Measurements from ENCODE around the gene SNX2.

The SNX2 gene

DNA sequence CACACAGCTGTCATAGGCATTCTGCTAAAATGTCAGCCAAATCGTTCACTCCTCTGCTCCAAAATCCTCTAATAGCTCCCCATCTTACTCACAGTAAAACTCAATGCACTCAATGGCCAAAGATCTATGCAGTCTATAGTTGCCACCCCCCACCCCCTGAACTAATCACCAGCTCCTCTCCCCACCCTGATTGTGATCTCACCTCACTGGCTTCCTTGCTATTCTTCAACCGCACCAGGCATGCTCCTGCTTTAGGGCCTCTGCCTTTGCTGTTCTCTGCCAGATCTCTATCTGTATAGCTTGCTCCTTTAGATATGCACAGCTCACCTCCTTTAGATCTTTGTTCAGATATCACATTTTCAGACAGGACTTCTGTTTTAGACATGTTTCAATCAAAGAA lies 33.2 kb upstream of the SNX2 start:
- TF ChIP-seq, protein P1, sequence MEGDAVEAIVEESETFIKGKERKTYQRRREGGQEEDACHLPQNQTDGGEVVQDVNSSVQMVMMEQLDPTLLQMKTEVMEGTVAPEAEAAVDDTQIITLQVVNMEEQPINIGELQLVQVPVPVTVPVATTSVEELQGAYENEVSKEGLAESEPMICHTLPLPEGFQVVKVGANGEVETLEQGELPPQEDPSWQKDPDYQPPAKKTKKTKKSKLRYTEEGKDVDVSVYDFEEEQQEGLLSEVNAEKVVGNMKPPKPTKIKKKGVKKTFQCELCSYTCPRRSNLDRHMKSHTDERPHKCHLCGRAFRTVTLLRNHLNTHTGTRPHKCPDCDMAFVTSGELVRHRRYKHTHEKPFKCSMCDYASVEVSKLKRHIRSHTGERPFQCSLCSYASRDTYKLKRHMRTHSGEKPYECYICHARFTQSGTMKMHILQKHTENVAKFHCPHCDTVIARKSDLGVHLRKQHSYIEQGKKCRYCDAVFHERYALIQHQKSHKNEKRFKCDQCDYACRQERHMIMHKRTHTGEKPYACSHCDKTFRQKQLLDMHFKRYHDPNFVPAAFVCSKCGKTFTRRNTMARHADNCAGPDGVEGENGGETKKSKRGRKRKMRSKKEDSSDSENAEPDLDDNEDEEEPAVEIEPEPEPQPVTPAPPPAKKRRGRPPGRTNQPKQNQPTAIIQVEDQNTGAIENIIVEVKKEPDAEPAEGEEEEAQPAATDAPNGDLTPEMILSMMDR (conservative IDR thresholded peaks at IDR 0.05; ENCODE audit: low read depth, low read length): no peak
- no peak overlapping the region for H3K4me3 ChIP-seq (ENCODE audit: low read depth, low read length)
- DNase-seq (ENCODE audit: low read depth): peak; percentile 20

DNA sequence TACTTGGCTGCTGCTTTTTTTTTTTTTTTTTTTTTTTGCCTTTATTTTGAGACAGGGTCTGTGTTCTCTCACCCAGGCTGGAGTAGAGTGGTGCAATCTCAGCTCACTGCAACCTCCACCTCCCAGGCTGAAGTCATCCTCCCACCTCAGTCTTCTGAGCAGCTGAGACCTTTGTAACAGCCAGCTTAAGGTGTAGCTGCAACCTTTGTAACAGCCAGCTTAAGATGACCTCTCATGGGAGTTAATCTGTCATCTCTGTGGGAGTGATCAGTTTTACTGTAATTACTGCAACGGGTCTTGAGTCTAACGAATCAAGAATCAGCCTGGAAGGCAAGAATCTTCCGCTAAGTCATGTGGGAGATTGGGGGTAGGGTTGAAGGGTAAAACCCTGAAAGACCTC lies 31.6 kb upstream of the SNX2 start:
- H3K4me3 ChIP-seq (ENCODE audit: low read depth, low read length): no peak overlapping the region
- DNase-seq (ENCODE audit: low read depth): no peak
- TF ChIP-seq, protein P1 (conservative IDR thresholded peaks at IDR 0.05; ENCODE audit: low read depth, low read length): no peak

DNA sequence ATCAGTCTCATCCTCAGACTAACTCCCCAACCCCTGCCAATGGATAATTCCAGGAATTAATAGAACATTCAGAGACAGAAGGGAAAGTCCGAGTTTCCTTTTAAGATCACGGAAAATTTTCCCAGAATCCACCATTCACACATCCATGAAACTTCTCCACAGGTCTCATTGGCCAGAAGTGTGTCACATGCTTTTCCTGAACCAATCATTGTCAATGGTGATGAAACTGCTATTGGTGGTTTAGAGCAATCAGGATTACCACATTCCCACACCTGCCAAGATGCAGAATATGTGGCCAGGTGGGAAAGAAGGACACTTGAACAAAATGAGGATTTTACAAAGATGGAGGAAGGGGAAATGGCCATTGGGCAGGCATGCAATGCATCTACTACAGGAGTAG lies 29.3 kb upstream of the SNX2 start:
- H3K4me3 ChIP-seq (ENCODE audit: low read depth, low read length): no peak overlapping the region
- no peak for DNase-seq (ENCODE audit: low read depth)
- TF ChIP-seq, protein P1 (conservative IDR thresholded peaks at IDR 0.05; ENCODE audit: low read depth, low read length): no peak

DNA sequence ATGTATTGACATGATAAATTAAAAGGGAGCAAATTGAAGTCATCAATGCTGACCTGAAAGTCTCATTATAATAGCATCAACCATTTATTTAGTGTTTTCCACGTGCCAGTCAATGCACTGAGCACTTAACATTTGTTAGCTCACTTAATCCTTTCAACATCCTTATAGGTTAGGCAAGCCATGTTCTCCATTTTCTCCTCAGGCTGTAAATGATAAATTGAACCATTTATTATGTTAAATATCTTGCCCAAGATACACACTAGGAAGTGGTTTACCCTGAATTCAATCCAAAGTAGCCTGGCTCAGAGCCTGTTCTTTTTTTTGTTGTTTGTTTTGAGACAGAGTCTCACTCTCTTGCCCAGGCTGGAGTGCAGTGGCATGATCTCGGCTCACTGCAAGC lies 25.0 kb upstream of the SNX2 start:
- TF ChIP-seq, protein P1 (conservative IDR thresholded peaks at IDR 0.05; ENCODE audit: low read depth, low read length): no peak
- no peak for DNase-seq (ENCODE audit: low read depth)
- H3K4me3 ChIP-seq (ENCODE audit: low read depth, low read length): no peak overlapping the region

DNA sequence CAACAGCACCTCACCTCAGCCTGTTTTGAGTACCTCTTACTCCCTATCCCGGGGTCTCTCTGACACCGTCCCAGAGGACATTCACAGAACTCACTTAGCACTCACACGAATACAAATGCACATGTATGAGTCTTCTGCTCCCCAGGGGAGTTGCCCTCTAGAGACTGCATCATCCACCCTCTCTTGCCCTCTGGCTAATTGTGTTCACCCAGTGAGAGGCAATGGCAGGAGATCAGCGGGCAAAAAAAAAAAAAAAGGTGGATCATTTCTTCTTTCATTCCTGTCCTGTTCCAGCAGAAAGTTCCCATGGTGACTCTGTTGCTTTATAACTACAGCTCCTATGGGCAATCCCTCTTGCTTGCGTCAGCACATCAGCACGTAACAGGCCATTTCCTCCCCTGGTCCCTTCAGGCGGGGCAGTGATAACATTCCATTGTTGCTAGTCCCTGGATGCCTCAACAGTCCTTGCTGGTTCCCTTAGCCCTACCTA lies 23.5 kb upstream of the SNX2 start:
- TF ChIP-seq, protein P1 (conservative IDR thresholded peaks at IDR 0.05; ENCODE audit: low read depth, low read length): no peak
- H3K4me3 ChIP-seq (ENCODE audit: low read depth, low read length): no peak overlapping the region
- DNase-seq (ENCODE audit: low read depth): peak; percentile 82

DNA sequence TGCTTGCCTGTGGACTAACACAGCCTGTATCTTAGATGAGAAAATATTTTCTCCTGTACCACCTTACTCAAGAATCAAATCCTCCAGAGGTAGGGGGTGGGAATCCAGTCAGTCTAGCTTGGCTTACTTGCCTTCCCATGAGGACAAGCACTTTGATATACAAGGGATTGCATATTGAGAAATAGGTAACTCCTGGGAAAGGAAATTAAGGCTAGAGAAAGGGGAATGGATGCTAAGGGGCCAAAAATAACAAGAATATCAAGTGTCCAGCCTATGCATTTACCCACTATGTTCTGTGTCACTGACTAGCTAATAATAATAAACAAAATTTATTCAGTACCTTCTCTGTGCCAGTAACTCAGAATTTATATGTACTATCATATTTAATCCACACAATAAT lies 21.4 kb upstream of the SNX2 start:
- TF ChIP-seq, protein P1 (conservative IDR thresholded peaks at IDR 0.05; ENCODE audit: low read depth, low read length): no peak
- DNase-seq (ENCODE audit: low read depth): no peak
- H3K4me3 ChIP-seq (ENCODE audit: low read depth, low read length): no peak overlapping the region

DNA sequence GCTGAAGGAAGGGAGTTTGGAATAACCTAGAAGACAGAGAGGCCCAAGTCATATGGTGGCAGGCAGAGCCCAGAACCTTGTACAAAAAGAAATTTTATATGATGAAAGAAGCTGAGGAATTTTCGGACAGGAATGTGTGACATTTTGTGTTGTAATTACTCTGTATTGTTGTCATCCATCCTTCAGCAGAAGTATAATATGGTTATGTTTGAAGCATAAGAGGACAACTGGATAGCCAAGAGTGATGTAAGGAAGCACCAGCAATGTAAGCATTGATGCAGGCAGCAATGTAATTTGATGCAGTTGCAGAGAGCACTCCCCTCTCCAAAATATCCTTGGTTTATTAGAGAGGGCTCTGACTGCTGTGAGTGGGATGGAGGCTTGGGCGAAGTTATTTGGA lies 19.1 kb upstream of the SNX2 start:
- peak; percentile 31 for DNase-seq (ENCODE audit: low read depth)
- no peak overlapping the region for H3K4me3 ChIP-seq (ENCODE audit: low read depth, low read length)
- TF ChIP-seq, protein P1 (conservative IDR thresholded peaks at IDR 0.05; ENCODE audit: low read depth, low read length): no peak
